Naive thymus-derived CD4-positive, alpha-beta T cell (primary cell): Measurements from ENCODE around the gene PRH1. TPM values are rescaled to one million over a fixed set of nuclear protein-coding genes. Genes with fewer than 3 reads are reported as not detected.

Experiments
- ATAC-seq: fragments of 150-1000 bp; cut with Tn5 transposase; 2 replicates; pipeline ENCODE4 v1.10.0; 2021; ENCODE audit warnings: mild to moderate bottlenecking, moderate library complexity
- CTCF ChIA-PET: fragments of 350-600 bp; sonication (Branson Sonifier 250); formaldehyde crosslinking; loops from one replicate; lab custom pipeline; 2021; ENCODE audit warnings: antibody characterized with exemption; lab: Charles Lee
- POLR2A ChIA-PET: fragments of 350-600 bp; sonication (Branson Sonifier 250); formaldehyde crosslinking; loops from one replicate; lab custom pipeline; 2021; ENCODE audit warnings: antibody characterized with exemption, inconsistent platforms; lab: Charles Lee
- DNase-seq, 9 donors: peaks; one replicate each; pipeline versions ENCODE4 v3.0.0 to v3.0.0-alpha.2; 2020 to 2022; ENCODE audit warnings: mixed read lengths in 1 of 9
- H3K27ac ChIP-seq: one replicate; pipeline ENCODE4 v1.7.0; 2013; ENCODE audit warnings: mild to moderate bottlenecking, low read depth, low read length, moderate library complexity
- H3K27me3 ChIP-seq, 2 donors: one replicate each; pipeline ENCODE4 v1.7.0; 2013; ENCODE audit warnings: low read length in 2 of 2, mild to moderate bottlenecking in 2 of 2, moderate library complexity in 2 of 2; ENCODE audit not compliant: control insufficient read depth in 2 of 2, insufficient read depth in 2 of 2
- H3K36me3 ChIP-seq, 3 experiments: 1 replicate in 2 of 3; 2 replicates in 1 of 3; pipeline ENCODE4 v1.7.0; 2013; ENCODE audit warnings: low read length in 3 of 3, mild to moderate bottlenecking in 3 of 3, moderate library complexity in 1 of 3; ENCODE audit not compliant: insufficient read depth in 3 of 3, control insufficient read depth in 2 of 3
- H3K4me1 ChIP-seq, 2 donors: one replicate each; pipeline ENCODE4 v1.7.0; 2013; ENCODE audit warnings: low read length in 2 of 2, mild to moderate bottlenecking in 2 of 2, moderate library complexity in 1 of 2; ENCODE audit not compliant: control insufficient read depth in 2 of 2, insufficient read depth in 2 of 2
- H3K4me3 ChIP-seq: 2 replicates; pipeline ENCODE4 v1.7.0; 2013; ENCODE audit warnings: mild to moderate bottlenecking, low read length
- H3K9me3 ChIP-seq, 3 experiments: 1 replicate in 2 of 3; 2 replicates in 1 of 3; pipeline ENCODE4 v1.7.0; 2013; ENCODE audit warnings: low read length in 3 of 3; ENCODE audit not compliant: control insufficient read depth in 2 of 3
- H3K27ac Mint-ChIP-seq, 9 donors: one replicate each; pipeline ENCODE4 v1.8.0; 2020 to 2022; ENCODE audit warnings: mixed read lengths in 9 of 9, mild to moderate bottlenecking in 8 of 9, moderate library complexity in 5 of 9, inconsistent platforms in 2 of 9
- H3K27me3 Mint-ChIP-seq, 5 donors: one replicate each; pipeline ENCODE4 v1.8.0; 2021 to 2022; ENCODE audit warnings: mixed read lengths in 5 of 5, mild to moderate bottlenecking in 1 of 5
- H3K36me3 Mint-ChIP-seq, 5 donors: one replicate each; pipeline ENCODE4 v1.8.0; 2020 to 2022; ENCODE audit warnings: mixed read lengths in 5 of 5, mild to moderate bottlenecking in 3 of 5, inconsistent platforms in 1 of 5
- H3K4me1 Mint-ChIP-seq, 7 donors: one replicate each; pipeline ENCODE4 v1.8.0; 2020 to 2022; ENCODE audit warnings: mixed read lengths in 7 of 7, mild to moderate bottlenecking in 3 of 7, inconsistent platforms in 1 of 7
- H3K4me3 Mint-ChIP-seq, 10 donors: one replicate each; pipeline ENCODE4 v1.8.0; 2020 to 2022; ENCODE audit warnings: mild to moderate bottlenecking in 10 of 10, mixed read lengths in 10 of 10, moderate library complexity in 6 of 10, inconsistent platforms in 2 of 10
- H3K9me3 Mint-ChIP-seq, 11 donors: one replicate each; pipeline ENCODE4 v1.8.0; 2020 to 2022; ENCODE audit warnings: mixed read lengths in 11 of 11, mild to moderate bottlenecking in 4 of 11, inconsistent platforms in 1 of 11, moderate library complexity in 1 of 11
- intact Hi-C, 2 donors: fragments of 100-400 bp; cut with micrococcal nuclease; formaldehyde crosslinking; loops; one replicate each; pipeline ENCODE4 v1.15.1; 2023
- polyA plus RNA-seq, 2 donors: library from polyadenylated mRNA; unstranded; fragments of 300-500 nt; fragmentation: Illumina TruSeq; gene quantifications; one replicate each; pipeline ENCODE4 v1.2.3, GENCODE V29; 2021
- total RNA-seq, 6 experiments: library from RNA in 5 of 6; stranded (reverse) in 5 of 6; gene quantifications; 1 replicate in 5 of 6; 2 replicates in 1 of 6; pipeline ENCODE4 v1.2.3 and lab custom pipeline; 2021 to 2026

PRH1 gene
- total and polyA plus RNA-seq, 7 experiments from 2014 or later, result 7.9 to 37.8 (median 27.0) TPM

- no peak for DNase-seq
- Histone ChIP-seq H3K27me3 (no peaks in the 10 kb centered on the region), H3K27ac (no peak overlapping the region), H3K4me3 (no peak overlapping the region), H3K36me3 (peaks cover 0 to 6% (median 0%) of the 10 kb centered on the region in 3 experiments), H3K9me3 (no peaks in the 10 kb centered on the region), H3K4me1 (no peaks in the 10 kb centered on the region)
- peaks cover 0 to 28% (median 3%) of the 10 kb centered on the region in 11 donors for H3K9me3 Mint-ChIP-seq
- no peaks in the 10 kb centered on the region for H3K27me3 Mint-ChIP-seq
- intact Hi-C loops, result no loop called here
- H3K4me3 Mint-ChIP-seq, result no peak overlapping the region
- H3K27ac Mint-ChIP-seq, result no peak overlapping the region
- ChIA-PET POLR2A (no interaction called here), CTCF (no interaction called here)
- no peak for ATAC-seq
- peaks cover 15 to 68% (median 56%) of the 10 kb centered on the region in 5 donors for H3K36me3 Mint-ChIP-seq
- peaks cover 0 to 1% (median 0%) of the 10 kb centered on the region in 7 donors for H3K4me1 Mint-ChIP-seq
Measured at GRCh38 chr12:10873378-10873777, 10.7 kb downstream of the PRH1 start.

GRCh38 chr12:10867381-10867780 lies 16.7 kb downstream of the PRH1 start:
- ChIA-PET POLR2A (no interaction called here), CTCF (no interaction called here)
- H3K4me1 ChIP-seq, result no peaks in the 10 kb centered on the region
- no peaks in the 10 kb centered on the region for H3K27me3 Mint-ChIP-seq
- no peaks in the 10 kb centered on the region for H3K27me3 ChIP-seq
- peaks cover 0 to 25% (median 18%) of the 10 kb centered on the region in 11 donors for H3K9me3 Mint-ChIP-seq
- ATAC-seq (no peak), DNase-seq (no peak)
- H3K36me3 Mint-ChIP-seq, result peaks cover 3 to 84% (median 61%) of the 10 kb centered on the region in 5 donors
- intact Hi-C loops, result no loop called here
- no peak overlapping the region for H3K27ac Mint-ChIP-seq
- no peak overlapping the region for H3K4me3 ChIP-seq
- no peaks in the 10 kb centered on the region for H3K36me3 ChIP-seq
- peaks cover 0 to 7% (median 0%) of the 10 kb centered on the region in 7 donors for H3K4me1 Mint-ChIP-seq
- no peaks in the 10 kb centered on the region for H3K9me3 ChIP-seq
- no peak overlapping the region for H3K4me3 Mint-ChIP-seq
- no peak overlapping the region for H3K27ac ChIP-seq

- peaks cover 0 to 7% (median 0%) of the 10 kb centered on the region in 3 experiments for H3K36me3 ChIP-seq
- H3K4me1 ChIP-seq, result no peaks in the 10 kb centered on the region
- peaks cover 0 to 7% (median 0%) of the 10 kb centered on the region in 7 donors for H3K4me1 Mint-ChIP-seq
- H3K4me3 ChIP-seq, result no peak overlapping the region
- H3K27ac ChIP-seq, result no peak overlapping the region
- ChIA-PET CTCF (no interaction called here), POLR2A (no interaction called here)
- no peak for ATAC-seq
- H3K27ac Mint-ChIP-seq, result no peak overlapping the region
- no peak for DNase-seq
- H3K9me3 ChIP-seq, result peaks cover 0 to under 1% (median 0%) of the 10 kb centered on the region in 3 experiments
- peaks cover 15 to 92% (median 85%) of the 10 kb centered on the region in 5 donors for H3K36me3 Mint-ChIP-seq
- intact Hi-C loops, result no loop called here
- H3K4me3 Mint-ChIP-seq, result no peak overlapping the region
- no peaks in the 10 kb centered on the region for H3K27me3 Mint-ChIP-seq
- no peaks in the 10 kb centered on the region for H3K27me3 ChIP-seq
- peaks cover 9 to 60% (median 41%) of the 10 kb centered on the region in 11 donors for H3K9me3 Mint-ChIP-seq
Measured at GRCh38 chr12:10863512-10864218, 20.4 kb downstream of the PRH1 start.

- no peak for DNase-seq
- H3K36me3 ChIP-seq, result peaks cover 0 to 11% (median 0%) of the 10 kb centered on the region in 3 experiments
- ATAC-seq, result no peak
- Mint-ChIP-seq H3K27ac (no peak overlapping the region), H3K9me3 (peaks cover 18 to 83% (median 56%) of the 10 kb centered on the region in 11 donors), H3K36me3 (peaks cover 33 to 93% (median 89%) of the 10 kb centered on the region in 5 donors), H3K4me3 (no peak overlapping the region), H3K27me3 (no peaks in the 10 kb centered on the region), H3K4me1 (peaks cover 0 to 6% (median 0%) of the 10 kb centered on the region in 7 donors)
- peaks cover 0 to 22% (median 8%) of the 10 kb centered on the region in 3 experiments for H3K9me3 ChIP-seq
- H3K4me3 ChIP-seq, result no peak overlapping the region
- ChIA-PET CTCF (no interaction called here), POLR2A (no interaction called here)
- no peaks in the 10 kb centered on the region for H3K27me3 ChIP-seq
- H3K27ac ChIP-seq, result no peak overlapping the region
- no peaks in the 10 kb centered on the region for H3K4me1 ChIP-seq
- intact Hi-C loops, result no loop called here
Measured at GRCh38 chr12:10861366-10861765, 22.7 kb downstream of the PRH1 start.

GRCh38 chr12:10855807-10856206 lies 28.2 kb downstream of the PRH1 start:
- Mint-ChIP-seq H3K27me3 (no peaks in the 10 kb centered on the region), H3K27ac (no peak overlapping the region), H3K36me3 (peaks cover 41 to 76% (median 57%) of the 10 kb centered on the region in 5 donors), H3K9me3 (peaks cover 15 to 54% (median 36%) of the 10 kb centered on the region in 11 donors), H3K4me3 (no peak overlapping the region), H3K4me1 (peaks cover 10 to 41% (median 30%) of the 10 kb centered on the region in 7 donors)
- H3K27me3 ChIP-seq, result no peaks in the 10 kb centered on the region
- peaks cover 0 to 31% (median 12%) of the 10 kb centered on the region in 3 experiments for H3K9me3 ChIP-seq
- peaks cover 0 to 11% (median 0%) of the 10 kb centered on the region in 3 experiments for H3K36me3 ChIP-seq
- no peak for DNase-seq
- no peak for ATAC-seq
- intact Hi-C loops, result no loop called here
- CTCF ChIA-PET, result interaction anchor here (0.5 kb wide), 1 partner anchor 906 kb away, joined by 4 read pairs; no protein-coding TSS in a partner anchor
- no peak overlapping the region for H3K4me3 ChIP-seq
- no peak overlapping the region for H3K27ac ChIP-seq
- POLR2A ChIA-PET, result no interaction called here
- H3K4me1 ChIP-seq, result peaks cover 0 to 11% of the 10 kb centered on the region in 2 donors

GRCh38 chr12:10853776-10854175 lies 30.3 kb downstream of the PRH1 start:
- Histone ChIP-seq H3K36me3 (peaks cover 0 to 6% (median 0%) of the 10 kb centered on the region in 3 experiments), H3K4me1 (peaks cover 0 to 23% of the 10 kb centered on the region in 2 donors), H3K4me3 (no peak overlapping the region), H3K27me3 (no peaks in the 10 kb centered on the region), H3K27ac (no peak overlapping the region), H3K9me3 (peaks cover 0 to 31% (median 12%) of the 10 kb centered on the region in 3 experiments)
- ATAC-seq (no peak), DNase-seq (no peak)
- H3K9me3 Mint-ChIP-seq, result peaks cover 3 to 33% (median 29%) of the 10 kb centered on the region in 11 donors
- H3K36me3 Mint-ChIP-seq, result peaks cover 23 to 68% (median 49%) of the 10 kb centered on the region in 5 donors
- peaks cover 26 to 57% (median 46%) of the 10 kb centered on the region in 7 donors for H3K4me1 Mint-ChIP-seq
- H3K27ac Mint-ChIP-seq, result no peak overlapping the region
- intact Hi-C loops, result no loop called here
- no peak overlapping the region for H3K4me3 Mint-ChIP-seq
- no peaks in the 10 kb centered on the region for H3K27me3 Mint-ChIP-seq
- POLR2A ChIA-PET, result no interaction called here
- CTCF ChIA-PET, result no interaction called here
